GM08714 (cell line): ENCODE results near the gene ZMYND15.
A peak's percentile ranks its signal among the peaks of the same experiment; 100 is the strongest.

Experiments used
- H3K4me3 ChIP-seq: fragments of 200-500 bp; sonication (Bioruptor generic); 2 replicates; pipeline ENCODE4 v1.5.1; 2014; ENCODE audit warnings: mild to moderate bottlenecking, low read length, inconsistent platforms
- ZNF274 ChIP-seq: IDR thresholded peaks from 2 replicates; pipeline ENCODE4 v1.6.1; 2012; ENCODE audit warnings: mild to moderate bottlenecking, low read depth, low read length

Gene ZMYND15

DNA sequence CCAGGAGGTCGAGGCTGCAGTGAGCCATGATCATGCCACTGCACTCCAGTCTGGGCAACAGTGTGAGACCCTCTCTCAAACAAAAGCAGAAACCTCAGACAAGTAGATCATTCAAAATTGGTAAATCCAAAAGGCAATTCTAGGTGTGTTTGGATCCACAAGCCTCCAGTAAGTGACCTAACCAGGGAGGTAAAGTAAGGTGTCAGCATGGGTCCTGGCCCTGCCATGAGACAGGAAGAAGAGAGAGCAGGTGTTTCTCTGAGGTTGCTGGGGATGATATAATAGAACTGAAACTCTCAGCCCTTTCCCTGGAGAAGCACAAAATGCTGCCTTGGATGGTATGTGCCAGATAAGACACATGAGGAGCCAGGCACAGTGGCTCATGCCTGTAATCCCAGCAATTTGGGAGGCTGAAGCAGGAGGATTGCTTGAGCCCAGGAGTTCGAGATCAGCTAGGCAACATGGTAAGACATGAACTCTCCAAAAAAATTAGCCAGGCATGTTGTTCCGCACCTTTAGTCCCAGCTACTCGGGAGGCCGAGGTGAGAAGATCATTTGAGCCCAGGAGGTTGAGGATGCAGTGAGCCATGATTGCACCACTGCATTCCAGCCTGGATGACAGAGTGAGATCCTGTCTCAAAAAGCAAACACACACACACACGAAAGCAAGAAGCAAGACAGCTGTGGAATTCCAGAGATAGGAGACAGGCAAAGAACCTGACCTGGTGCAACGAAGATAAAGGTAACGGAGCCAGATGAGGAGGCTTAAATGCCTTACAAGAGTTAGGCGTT is 38.5 kb downstream of the ZMYND15 start:
- H3K4me3 ChIP-seq = no peak overlapping the region
- TF ChIP-seq ZNF274 = no peak

DNA sequence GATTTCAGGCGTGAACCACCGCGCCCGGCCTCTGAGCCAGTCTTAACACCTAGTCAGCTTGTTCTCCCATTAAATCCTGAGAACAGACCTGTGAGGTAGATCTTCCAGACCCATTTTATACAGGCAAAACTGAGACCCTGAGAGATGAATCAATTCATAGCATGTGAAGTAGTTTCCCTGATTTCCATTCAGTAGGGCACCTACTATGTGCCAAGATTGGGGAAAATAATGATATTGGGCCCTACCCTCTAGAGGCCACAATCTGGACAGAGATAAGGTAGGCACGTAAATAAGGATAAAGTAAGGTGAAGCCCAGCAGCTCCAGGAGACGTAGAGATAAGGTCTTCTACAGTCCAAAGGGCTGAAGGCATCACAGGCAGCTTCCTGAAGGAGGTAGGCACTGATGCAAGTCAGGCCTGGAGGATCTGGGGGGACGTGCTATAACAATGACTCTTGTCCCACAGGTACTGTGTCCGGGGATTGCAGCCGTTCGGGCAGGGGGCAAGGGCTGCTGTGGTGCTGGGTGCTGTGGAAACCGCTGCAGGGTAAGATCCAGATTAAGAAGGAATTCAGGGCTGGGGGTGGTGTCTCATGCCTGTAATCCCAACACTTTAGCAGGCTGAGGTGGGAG is 40.8 kb downstream of the ZMYND15 start:
- TF ChIP-seq ZNF274 = no peak

DNA sequence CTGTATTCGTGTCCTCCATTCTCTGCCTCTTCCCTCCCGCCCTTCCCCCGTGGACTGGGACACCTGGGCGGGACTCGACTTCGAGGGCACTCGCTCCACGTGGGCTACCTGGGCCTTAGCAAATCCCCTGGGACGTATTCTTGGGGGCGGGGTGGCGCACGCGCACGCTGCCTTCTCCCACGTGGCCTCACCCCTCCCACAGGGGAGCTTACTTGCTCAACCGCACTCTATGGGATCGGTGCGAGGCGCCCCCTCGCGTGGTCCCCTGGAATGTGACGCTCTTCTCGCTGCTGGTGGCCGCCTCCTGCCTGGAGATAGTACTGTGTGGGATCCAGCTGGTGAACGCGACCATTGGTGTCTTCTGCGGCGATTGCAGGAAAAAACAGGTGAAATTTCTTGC is 43.0 kb downstream of the ZMYND15 start:
- H3K4me3 ChIP-seq = no peak overlapping the region
- TF ChIP-seq ZNF274 = no peak

More for the DNA sequence above, 40.8 kb downstream of the ZMYND15 start:
- no peak overlapping the region for H3K4me3 ChIP-seq

DNA sequence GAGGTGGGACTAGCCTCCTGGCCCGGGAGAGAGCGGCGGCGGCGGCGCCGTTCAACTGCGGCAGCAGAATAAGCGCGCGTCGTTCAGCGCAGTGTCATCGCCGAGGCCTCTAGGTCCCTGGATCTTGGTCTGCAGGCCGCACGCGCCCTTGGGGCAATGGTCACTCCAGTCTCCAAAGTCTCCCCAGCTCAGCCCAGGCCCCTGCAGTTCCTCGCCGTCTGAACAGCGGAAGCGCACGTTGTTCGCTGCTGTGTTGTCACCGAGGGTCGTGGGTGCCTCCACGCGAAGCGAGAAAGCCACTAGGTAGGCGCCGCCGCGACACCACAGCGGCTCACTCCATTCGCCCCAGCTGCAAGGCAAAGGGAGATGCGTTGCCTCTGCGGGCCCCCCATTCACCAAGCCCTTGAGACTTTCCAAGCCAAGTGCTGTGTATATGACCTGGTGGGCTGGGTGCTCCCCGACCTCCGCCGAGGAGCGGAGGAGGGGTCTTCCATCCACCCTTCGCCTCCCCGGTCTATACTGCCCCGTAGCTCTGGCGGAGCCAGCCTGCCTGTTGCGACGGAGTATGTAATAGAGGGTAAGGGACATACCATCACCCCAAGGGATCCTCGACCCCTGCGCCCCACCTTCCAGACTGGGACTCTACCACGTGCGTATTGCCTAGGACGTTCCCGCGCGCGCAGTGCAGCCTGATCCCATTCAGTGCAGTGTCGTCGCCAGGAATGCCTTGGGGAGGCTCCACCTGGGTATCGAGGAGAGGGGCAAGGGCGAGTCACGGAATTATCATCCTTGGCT is 45.9 kb downstream of the ZMYND15 start:
- no peak overlapping the region for H3K4me3 ChIP-seq
- TF ChIP-seq ZNF274 = no peak

DNA sequence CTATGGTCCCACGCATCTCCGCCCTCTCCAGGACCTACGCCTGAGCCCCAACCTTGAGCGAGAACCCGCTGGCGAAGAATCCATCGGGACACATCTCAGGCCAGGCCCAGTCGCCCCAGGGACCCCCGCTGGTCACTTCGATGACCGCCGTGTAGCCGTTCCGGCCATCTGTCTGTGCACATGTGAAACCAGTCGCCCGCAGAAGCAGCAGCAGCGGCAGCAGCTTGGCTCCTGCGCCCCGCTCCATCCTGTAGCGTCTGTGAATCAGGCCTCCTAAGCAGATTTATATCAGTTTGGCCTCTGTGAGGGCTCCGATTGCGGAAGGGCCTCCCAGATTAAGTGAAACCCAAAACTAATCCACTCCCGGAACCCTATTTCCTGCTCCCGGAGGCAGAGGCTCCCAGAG is 46.5 kb downstream of the ZMYND15 start, which contains the start of gene VMO1:
TSS of gene VMO1 (minus strand) at position 259 of the 406 bp plus-strand sequence. CDS start at position 247, 12 bp downstream.
- H3K4me3 ChIP-seq = no peak within 1 kb of the TSS
- no peak for TF ChIP-seq ZNF274

DNA sequence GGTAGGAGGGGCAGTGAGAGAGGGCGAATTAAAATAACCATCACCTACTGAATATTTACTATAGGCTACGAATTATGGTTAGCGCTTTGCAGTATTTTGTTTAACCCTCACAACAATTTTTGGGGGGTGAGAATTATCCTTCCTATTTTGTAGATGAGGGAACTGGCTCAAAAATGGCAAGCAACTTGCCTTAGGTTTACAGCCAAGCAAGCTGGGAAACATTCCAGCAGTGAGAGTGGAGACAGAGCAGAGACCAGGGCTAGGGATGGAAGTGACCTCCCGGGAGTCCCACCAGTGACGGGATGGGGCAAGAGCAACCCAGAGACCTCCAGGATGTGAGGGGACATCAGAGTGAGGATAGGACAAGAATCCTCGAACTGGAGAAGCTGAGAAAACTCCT is 46.9 kb downstream of the ZMYND15 start:
- H3K4me3 ChIP-seq = no peak overlapping the region
- TF ChIP-seq ZNF274 = no peak

DNA sequence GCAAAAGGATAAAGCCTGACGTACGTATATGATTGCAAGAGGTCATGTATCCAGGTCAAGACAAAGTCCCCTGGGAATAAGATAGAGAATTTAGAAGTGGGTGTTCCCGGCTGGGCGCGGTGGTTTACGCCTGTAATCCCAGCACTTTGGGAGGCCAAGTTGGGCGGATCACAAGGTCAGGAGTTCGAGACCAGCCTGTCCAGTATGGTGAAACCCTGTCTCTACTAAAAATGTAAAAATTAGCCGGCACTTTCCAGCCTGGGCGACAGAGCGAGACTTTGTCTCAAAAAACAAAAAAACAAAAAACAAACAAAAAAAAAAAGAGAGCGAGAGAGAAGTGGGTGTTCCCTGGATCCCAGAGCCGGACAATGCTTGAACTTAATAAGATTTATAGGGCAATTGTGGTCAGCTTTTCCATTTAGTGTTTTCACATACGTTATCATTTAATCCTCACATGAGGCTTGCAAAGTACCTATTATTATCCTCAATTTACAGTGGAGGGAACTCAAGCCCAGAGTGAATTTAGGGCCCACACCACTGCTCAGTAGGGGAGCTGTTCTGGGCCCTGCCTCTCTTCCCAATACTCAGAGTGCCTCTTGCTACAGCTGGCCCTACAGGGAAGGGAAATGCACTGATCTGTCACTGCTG is 48.6 kb downstream of the ZMYND15 start:
- H3K4me3 ChIP-seq = no peak overlapping the region
- no peak for TF ChIP-seq ZNF274

DNA sequence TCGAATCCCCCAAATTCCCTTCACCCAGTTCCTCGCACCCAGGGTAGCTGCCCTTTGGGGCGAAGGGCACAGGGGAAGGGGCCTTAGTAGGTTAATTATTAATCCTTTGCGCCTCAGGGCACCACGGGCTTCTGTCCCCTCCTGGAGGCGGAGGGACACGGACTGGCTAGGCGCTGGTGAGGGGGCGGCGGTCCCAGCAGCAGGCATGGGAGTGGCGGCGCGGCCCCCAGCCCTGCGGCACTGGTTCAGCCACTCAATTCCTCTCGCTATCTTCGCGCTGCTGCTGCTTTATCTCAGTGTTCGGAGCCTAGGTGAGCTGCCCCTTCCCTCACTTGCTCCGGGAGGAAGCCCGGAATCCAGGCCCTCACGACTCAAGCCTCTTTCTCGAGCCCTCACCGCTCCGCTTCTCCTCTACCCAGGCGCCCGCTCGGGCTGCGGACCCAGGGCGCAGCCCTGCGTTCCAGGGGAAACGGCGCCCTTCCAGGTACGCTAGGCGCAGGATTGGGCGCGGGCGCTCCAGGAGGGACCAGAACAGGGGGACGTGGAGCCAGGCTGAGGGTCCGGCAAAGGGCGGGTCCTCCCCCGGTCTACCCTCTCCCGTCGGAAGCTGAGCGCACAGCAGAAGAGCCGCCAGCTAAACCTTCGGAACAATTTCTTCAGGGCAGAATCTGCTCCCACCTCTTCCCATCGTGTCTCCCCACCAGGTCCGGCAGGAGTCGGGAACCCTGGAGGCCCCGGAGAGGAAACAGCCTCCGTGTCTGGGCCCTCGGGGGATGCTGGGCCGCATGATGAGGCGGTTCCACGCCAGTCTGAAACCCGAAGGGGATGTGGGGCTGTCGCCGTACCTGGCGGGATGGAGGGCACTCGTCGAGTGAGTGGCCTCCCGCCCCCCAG is 49.4 kb downstream of the ZMYND15 start, which contains the start of gene GLTPD2:
TSS of gene GLTPD2 (plus strand) at position 158 of the 894 bp plus-strand sequence. CDS start at position 206, 48 bp downstream.
- H3K4me3 ChIP-seq = peak within 1 kb of the TSS; percentile 67; the same call in 1 of the 2 replicates
- no peak for TF ChIP-seq ZNF274

DNA sequence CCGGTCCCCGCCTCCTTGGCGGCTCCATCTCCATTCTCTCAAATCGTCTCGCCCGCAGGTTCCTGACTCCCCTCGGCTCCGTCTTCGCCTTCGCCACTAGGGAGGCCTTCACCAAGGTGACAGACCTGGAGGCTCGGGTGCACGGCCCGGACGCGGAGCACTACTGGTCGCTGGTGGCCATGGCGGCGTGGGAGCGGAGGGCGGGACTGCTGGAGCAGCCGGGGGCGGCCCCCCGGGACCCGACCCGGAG is 50.0 kb downstream of the ZMYND15 start:
- H3K4me3 ChIP-seq = peak overlapping the region; percentile 67; the same call in 1 of the 2 replicates
- no peak for TF ChIP-seq ZNF274

DNA sequence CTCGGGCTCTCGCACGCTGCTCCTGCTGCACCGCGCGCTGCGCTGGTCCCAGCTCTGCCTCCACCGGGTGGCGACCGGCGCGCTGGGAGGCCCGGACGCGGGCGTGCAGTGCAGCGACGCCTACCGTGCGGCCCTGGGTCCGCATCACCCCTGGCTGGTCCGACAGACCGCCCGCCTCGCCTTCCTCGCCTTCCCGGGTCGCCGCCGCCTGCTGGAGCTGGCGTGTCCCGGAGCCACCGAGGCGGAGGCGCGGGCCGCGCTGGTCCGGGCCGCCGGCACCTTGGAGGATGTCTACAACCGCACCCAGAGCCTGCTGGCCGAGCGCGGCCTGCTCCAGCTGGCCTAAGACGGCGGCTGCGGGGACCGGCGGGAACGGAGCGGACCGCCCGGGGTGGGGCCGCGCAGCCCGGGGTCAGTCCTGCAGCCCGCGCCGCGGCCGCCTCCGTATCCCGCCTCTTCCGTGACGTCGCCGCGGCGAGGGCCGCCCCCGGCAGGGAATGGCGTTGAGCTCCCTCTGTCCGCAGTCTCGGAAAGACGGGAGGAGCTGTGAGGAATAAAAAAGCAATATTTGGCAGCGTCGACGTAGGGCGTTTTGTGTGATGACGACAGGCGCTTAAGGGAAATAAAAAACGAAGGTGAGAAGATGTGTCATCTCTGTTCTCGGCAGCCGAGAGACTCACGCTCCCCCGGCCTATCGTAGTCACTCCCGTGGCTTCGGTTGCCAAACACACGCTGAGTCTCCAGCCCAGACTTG is 50.5 kb downstream of the ZMYND15 start:
- no peak for TF ChIP-seq ZNF274
- H3K4me3 ChIP-seq = peak overlapping the region; percentile 67; the same call in 1 of the 2 replicates

DNA sequence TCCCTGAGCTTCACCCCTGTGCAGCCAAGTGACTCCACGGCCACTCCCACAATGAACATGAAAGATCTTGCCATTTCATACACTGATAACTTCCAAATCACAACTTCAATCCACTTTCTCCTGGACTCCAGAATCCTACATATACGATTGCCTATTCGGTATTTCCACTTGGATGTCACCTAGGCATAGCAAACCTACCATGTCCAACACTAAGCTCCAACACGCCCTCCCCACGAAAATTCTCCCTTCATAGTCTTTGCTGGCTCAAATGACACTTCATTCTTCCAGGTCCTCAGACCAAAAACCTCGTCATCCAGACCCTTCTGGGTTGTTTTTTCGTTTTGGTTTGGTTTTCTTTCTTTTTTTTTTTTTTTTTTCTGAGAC is 51.1 kb downstream of the ZMYND15 start:
- no peak for TF ChIP-seq ZNF274
- H3K4me3 ChIP-seq = peak overlapping the region; percentile 67; the same call in 1 of the 2 replicates

DNA sequence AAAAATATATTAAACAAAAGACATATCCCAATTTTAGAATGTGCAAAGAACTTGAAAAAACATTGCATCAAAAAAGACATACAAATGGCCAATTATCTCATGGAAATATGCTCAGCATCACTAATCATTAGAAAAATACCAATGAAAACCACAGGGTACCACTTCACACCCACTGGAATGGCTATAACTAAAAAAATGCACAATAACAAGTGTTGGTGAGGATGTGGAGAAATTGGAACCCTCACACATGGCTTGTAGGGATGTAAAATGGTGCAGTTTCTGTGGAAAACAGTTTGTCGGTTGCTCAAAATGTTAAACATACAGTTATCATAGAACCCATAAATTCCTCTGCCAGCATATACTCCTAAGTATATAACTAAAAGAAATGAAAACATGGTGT is 55.5 kb downstream of the ZMYND15 start:
- H3K4me3 ChIP-seq = no peak overlapping the region
- no peak for TF ChIP-seq ZNF274
